AG04449 (cell line): ENCODE measurements around the gene GLOD4.

Source experiments
- CTCF ChIA-PET: fragments of 350-600 bp; formaldehyde crosslinking; extraction: SDS; loops from one replicate; lab custom pipeline; 2021; ENCODE audit warnings: antibody characterized with exemption; lab: Yijun Ruan, JAX
- POLR2A ChIA-PET: fragments of 400-600, 350-600 bp; formaldehyde crosslinking; extraction: SDS; loops from one replicate; lab custom pipeline; 2020; ENCODE audit warnings: antibody characterized with exemption, inconsistent platforms; lab: Yijun Ruan, JAX
- DNase-seq: peaks from one replicate; pipeline ENCODE4 v3.0.0-alpha.2; 2010; ENCODE audit warnings: low read depth, low spot score
- H3K4me3 ChIP-seq: 2 replicates; pipeline ENCODE4 v1.5.1; 2011; ENCODE audit warnings: low read depth, mild to moderate bottlenecking, control low read depth, low read length
- TF ChIP-seq, protein P1 (sequence below): IDR thresholded peaks from one replicate; pipeline ENCODE4 v1.5.1; 2011; ENCODE audit warnings: mild to moderate bottlenecking, moderate library complexity, low read length, control low read depth, inconsistent platforms; ENCODE audit not compliant: insufficient read depth; ENCODE audit errors: missing control alignments

The GLOD4 gene

GRCh38 chr17:802901-803881 lies 21.1 kb upstream of the GLOD4 start:
- POLR2A ChIA-PET = no interaction called here

GRCh38 chr17:802481-802880 lies 20.4 kb upstream of the GLOD4 start:
- CTCF ChIA-PET = interaction anchor here (9.3 kb wide), 1 partner anchor 179 kb away, joined by 157 read pairs; the partner anchor contains the start of gene NXN
- H3K4me3 ChIP-seq = no peak overlapping the region
- TF ChIP-seq, protein P1, sequence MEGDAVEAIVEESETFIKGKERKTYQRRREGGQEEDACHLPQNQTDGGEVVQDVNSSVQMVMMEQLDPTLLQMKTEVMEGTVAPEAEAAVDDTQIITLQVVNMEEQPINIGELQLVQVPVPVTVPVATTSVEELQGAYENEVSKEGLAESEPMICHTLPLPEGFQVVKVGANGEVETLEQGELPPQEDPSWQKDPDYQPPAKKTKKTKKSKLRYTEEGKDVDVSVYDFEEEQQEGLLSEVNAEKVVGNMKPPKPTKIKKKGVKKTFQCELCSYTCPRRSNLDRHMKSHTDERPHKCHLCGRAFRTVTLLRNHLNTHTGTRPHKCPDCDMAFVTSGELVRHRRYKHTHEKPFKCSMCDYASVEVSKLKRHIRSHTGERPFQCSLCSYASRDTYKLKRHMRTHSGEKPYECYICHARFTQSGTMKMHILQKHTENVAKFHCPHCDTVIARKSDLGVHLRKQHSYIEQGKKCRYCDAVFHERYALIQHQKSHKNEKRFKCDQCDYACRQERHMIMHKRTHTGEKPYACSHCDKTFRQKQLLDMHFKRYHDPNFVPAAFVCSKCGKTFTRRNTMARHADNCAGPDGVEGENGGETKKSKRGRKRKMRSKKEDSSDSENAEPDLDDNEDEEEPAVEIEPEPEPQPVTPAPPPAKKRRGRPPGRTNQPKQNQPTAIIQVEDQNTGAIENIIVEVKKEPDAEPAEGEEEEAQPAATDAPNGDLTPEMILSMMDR = no peak
- POLR2A ChIA-PET = interaction anchor here (0.7 kb wide), 1 partner anchor 17 kb away, joined by 3 read pairs; no protein-coding TSS in a partner anchor
- no peak for DNase-seq

More at GRCh38 chr17:802901-803881, 21.1 kb upstream of the GLOD4 start:
- CTCF ChIA-PET = interaction anchor here (2.2 kb wide), 1 partner anchor 177 kb away, joined by 7 read pairs; the partner anchor contains the start of gene NXN
- DNase-seq = no peak
- TF ChIP-seq, protein P1 = no peak
- no peak overlapping the region for H3K4me3 ChIP-seq

- TF ChIP-seq, protein P1 = no peak
- ChIA-PET CTCF (interaction anchor here (9.3 kb wide), 1 partner anchor 180 kb away, joined by 157 read pairs; the partner anchor contains the start of gene NXN), POLR2A (interaction anchor here (0.7 kb wide), 1 partner anchor 18 kb away, joined by 3 read pairs; no protein-coding TSS in a partner anchor)
- no peak overlapping the region for H3K4me3 ChIP-seq
- DNase-seq = no peak
Measured at GRCh38 chr17:801660-802059, 19.6 kb upstream of the GLOD4 start.

DNA sequence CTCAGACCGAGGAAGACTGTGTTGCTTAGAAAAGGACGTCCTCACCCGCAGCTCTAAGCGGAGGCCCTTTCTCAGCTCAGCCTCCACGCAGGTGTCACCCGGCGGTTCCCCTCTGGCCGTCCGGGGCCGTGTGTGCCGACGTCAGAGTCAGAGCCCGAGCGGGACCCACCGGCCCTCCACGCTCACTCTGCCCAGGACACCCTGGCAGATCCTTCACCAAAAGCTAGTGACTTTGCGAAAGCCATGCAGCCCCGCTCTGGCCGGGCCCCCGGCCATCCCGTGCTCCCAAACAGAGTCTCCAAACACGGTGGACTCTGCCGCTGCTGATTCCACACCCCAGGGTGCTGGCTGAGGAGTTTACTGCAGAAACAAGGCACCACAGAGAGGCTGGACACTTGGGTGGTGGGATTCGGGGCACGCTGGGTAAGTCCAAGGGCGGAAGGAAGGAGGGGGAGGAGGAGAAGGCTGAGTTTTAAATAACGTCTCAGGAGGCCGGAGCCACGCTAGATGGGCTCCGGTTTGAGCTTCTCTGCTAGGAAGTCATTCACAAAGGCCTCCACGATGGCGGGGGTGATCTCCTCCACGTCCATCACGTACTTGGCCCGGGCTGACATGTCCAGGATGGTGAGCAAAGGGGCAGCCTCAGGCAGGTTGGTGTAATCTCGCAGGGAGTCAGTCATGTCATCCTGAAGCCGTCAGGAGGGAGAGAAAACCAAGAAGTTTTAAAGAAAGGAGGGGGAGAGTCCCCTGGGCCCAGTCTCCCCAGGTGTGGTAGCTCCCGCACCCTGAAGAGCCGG lies 18.6 kb upstream of the GLOD4 start:
- TF ChIP-seq, protein P1 = no peak
- ChIA-PET CTCF (interaction anchor here (1.3 to 9.3 kb wide), 2 partner anchors 177 to 181 kb away, joined by 4 to 157 read pairs; partner anchors contain the start of gene NXN), POLR2A (no interaction called here)
- no peak overlapping the region for H3K4me3 ChIP-seq
- no peak for DNase-seq

- DNase-seq = no peak
- TF ChIP-seq, protein P1 = no peak
- H3K4me3 ChIP-seq = no peak overlapping the region
- POLR2A ChIA-PET = no interaction called here
- CTCF ChIA-PET = interaction anchor here (1.8 to 9.3 kb wide), 4 partner anchors 177 to 257 kb away, joined by 4 to 157 read pairs (median 6); partner anchors contain the start of gene NXN
Measured at GRCh38 chr17:799261-799660, 17.2 kb upstream of the GLOD4 start.
